ENCODE results near the gene C16orf78. TPM values are rescaled to one million over a fixed set of nuclear protein-coding genes. Genes with fewer than 3 reads are reported as not detected.

C16orf78 gene
- total RNA-seq, 4 donors from 2014 or later = not detected

GRCh38 chr16:49346459-49346858 lies 27.1 kb upstream of the C16orf78 start:
- peaks cover 19% of the 10 kb centered on the region for H3K27me3 ChIP-seq
- H3K4me3 ChIP-seq = no peak overlapping the region
- no peak overlapping the region for H3K27ac ChIP-seq
- H3K9me3 ChIP-seq = no peaks in the 10 kb centered on the region
- in situ Hi-C loops (cut with MboI; ENCODE audit: low pct_ligation_motif_present in 1 of 4, low pct_unique_long_range_greater_than_20kb in 1 of 4, low sequenced_read_pairs in 3 of 4) = loop anchor here in 1 of 4 donors (10.0 kb wide), 1 partner anchor 652 kb away; no protein-coding TSS in a partner anchor
- WGBS, 2 donors (ENCODE audit: low coverage in 1 of 2) = 63 to 69% methylated on average over 2 of the region's 2 CpGs
- DNase-seq = no peak
- H3K36me3 ChIP-seq = no peaks in the 10 kb centered on the region
- intact Hi-C loops (cut with DNase I; ENCODE audit: low total_unique reads) = no loop called here
- TF ChIP-seq CTCF (IDR thresholded peaks at IDR 0.05) = no peak
- no peak for TF ChIP-seq POLR2A (IDR thresholded peaks at IDR 0.05)
- TF ChIP-seq EP300 (IDR thresholded peaks at IDR 0.05; ENCODE audit: low read depth) = no peak
- TF ChIP-seq POLR2AphosphoS5 (IDR thresholded peaks at IDR 0.05) = no peak
- no peaks in the 10 kb centered on the region for H3K4me1 ChIP-seq

- Histone ChIP-seq H3K36me3 (no peaks in the 10 kb centered on the region), H3K4me1 (no peaks in the 10 kb centered on the region), H3K27ac (no peak overlapping the region), H3K4me3 (no peak overlapping the region), H3K27me3 (peaks cover 19% of the 10 kb centered on the region), H3K9me3 (no peaks in the 10 kb centered on the region)
- no peak for DNase-seq
- TF ChIP-seq CTCF (IDR thresholded peaks at IDR 0.05) (no peak), POLR2A (IDR thresholded peaks at IDR 0.05) (no peak), POLR2AphosphoS5 (IDR thresholded peaks at IDR 0.05) (no peak), EP300 (IDR thresholded peaks at IDR 0.05; ENCODE audit: low read depth) (no peak)
- 41% methylated on average over 2 of the region's 2 CpGs; no CpG with 5 or more reads in 1 of the 2 donors for WGBS, 2 donors (ENCODE audit: low coverage in 1 of 2)
- intact Hi-C loops (cut with DNase I; ENCODE audit: low total_unique reads) (no loop called here), in situ Hi-C loops (cut with MboI; ENCODE audit: low pct_ligation_motif_present in 1 of 4, low pct_unique_long_range_greater_than_20kb in 1 of 4, low sequenced_read_pairs in 3 of 4) (loop anchor here in 1 of 4 donors (10.0 kb wide), 1 partner anchor 653 kb away; no protein-coding TSS in a partner anchor)
Observed at GRCh38 chr16:49347476-49347875, 26.1 kb upstream of the C16orf78 start.

- no peak overlapping the region for H3K27ac ChIP-seq
- H3K4me3 ChIP-seq = no peak overlapping the region
- no peak for DNase-seq
- intact Hi-C loops (cut with DNase I; ENCODE audit: low total_unique reads) (no loop called here), in situ Hi-C loops (cut with MboI; ENCODE audit: low pct_ligation_motif_present in 1 of 4, low pct_unique_long_range_greater_than_20kb in 1 of 4, low sequenced_read_pairs in 3 of 4) (loop anchor here in 1 of 4 donors (10.0 kb wide), 1 partner anchor 654 kb away; no protein-coding TSS in a partner anchor)
- H3K4me1 ChIP-seq = no peaks in the 10 kb centered on the region
- H3K9me3 ChIP-seq = no peaks in the 10 kb centered on the region
- no peak for TF ChIP-seq EP300 (IDR thresholded peaks at IDR 0.05; ENCODE audit: low read depth)
- no peak for TF ChIP-seq CTCF (IDR thresholded peaks at IDR 0.05)
- no peak for TF ChIP-seq POLR2A (IDR thresholded peaks at IDR 0.05)
- TF ChIP-seq POLR2AphosphoS5 (IDR thresholded peaks at IDR 0.05) = no peak
- 37 to 48% methylated on average over 3 to 14 of the region's 14 CpGs for WGBS, 2 donors (ENCODE audit: low coverage in 1 of 2)
- no peaks in the 10 kb centered on the region for H3K36me3 ChIP-seq
- H3K27me3 ChIP-seq = peaks cover 19% of the 10 kb centered on the region
Observed at GRCh38 chr16:49348408-49349176, 25.0 kb upstream of the C16orf78 start.

- WGBS, 2 donors (ENCODE audit: low coverage in 1 of 2) = 68 to 82% methylated on average over 8 to 20 of the region's 20 CpGs
- no peak overlapping the region for H3K4me3 ChIP-seq
- H3K36me3 ChIP-seq = no peaks in the 10 kb centered on the region
- no peak overlapping the region for H3K27ac ChIP-seq
- H3K4me1 ChIP-seq = no peaks in the 10 kb centered on the region
- peaks cover 19% of the 10 kb centered on the region for H3K27me3 ChIP-seq
- intact Hi-C loops (cut with DNase I; ENCODE audit: low total_unique reads) (loop anchor here (5.0 kb wide), 1 partner anchor 662 kb away; no protein-coding TSS in a partner anchor), in situ Hi-C loops (cut with MboI; ENCODE audit: low pct_ligation_motif_present in 1 of 4, low pct_unique_long_range_greater_than_20kb in 1 of 4, low sequenced_read_pairs in 3 of 4) (loop anchor here in 3 of 4 donors (5.0 to 10.0 kb wide), 3 partner anchors 655 to 665 kb away; no protein-coding TSS in a partner anchor)
- H3K9me3 ChIP-seq = no peaks in the 10 kb centered on the region
- TF ChIP-seq EP300 (IDR thresholded peaks at IDR 0.05; ENCODE audit: low read depth) = no peak
- no peak for TF ChIP-seq POLR2AphosphoS5 (IDR thresholded peaks at IDR 0.05)
- TF ChIP-seq POLR2A (IDR thresholded peaks at IDR 0.05) = no peak
- no peak for TF ChIP-seq CTCF (IDR thresholded peaks at IDR 0.05)
- no peak for DNase-seq
Observed at GRCh38 chr16:49349446-49350168, 24.0 kb upstream of the C16orf78 start.
